Effector CD8-positive, alpha-beta T cell (primary cell): ENCODE measurements around the gene LHPP.

ENCODE experiments used
- DNase-seq: peaks from one replicate; lab custom pipeline; 2025; lab: John Stamatoyannopoulos, UW

Gene LHPP

GRCh38 chr10:124625831-124626238 lies 164.2 kb downstream of the LHPP start:
- DNase-seq: no peak

GRCh38 chr10:124626759-124627380 lies 165.2 kb downstream of the LHPP start:
- no peak for DNase-seq

- no peak for DNase-seq
These were observed 166.4 kb downstream of the LHPP start for GRCh38 chr10:124627866-124628675.

DNA sequence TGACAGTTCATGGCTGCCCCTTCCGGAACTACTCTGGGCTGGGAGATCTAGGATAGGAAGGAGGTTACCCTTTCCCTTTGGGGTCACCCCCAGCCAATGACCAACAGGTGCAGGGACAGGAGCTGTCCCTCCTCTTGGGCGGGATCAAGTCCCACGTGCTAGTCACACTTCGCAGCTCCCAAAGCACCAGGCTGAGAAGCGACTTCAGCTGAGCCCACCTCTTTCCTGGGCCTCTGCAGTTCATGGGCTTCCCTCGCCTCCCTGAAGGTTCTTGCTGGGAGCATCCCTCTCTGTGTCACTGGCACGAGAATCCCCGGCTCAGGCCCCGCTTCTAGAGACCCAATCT lies 167.0 kb downstream of the LHPP start:
- DNase-seq: no peak

GRCh38 chr10:124629415-124629814 lies 167.8 kb downstream of the LHPP start:
- no peak for DNase-seq

GRCh38 chr10:124629842-124630241 lies 168.2 kb downstream of the LHPP start:
- DNase-seq: no peak

DNA sequence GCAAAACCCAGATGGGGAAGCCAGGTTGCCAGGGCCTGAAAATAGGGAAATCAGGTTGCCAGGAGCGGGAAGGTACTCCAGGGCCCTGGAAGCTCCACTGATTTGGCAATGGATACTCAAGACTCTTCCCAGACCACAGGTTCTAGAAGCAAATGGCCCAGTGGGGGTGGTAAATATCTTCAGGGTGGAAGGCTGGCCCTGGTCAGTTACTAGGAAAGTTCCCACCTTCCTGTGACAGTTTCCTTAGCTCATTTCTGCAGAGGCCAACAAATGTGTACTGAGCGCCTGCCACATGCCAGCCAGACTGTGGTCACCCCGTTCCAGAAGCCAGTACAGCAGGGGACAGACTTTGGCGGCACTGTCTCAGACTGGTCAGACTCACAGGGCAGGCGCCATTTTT lies 168.9 kb downstream of the LHPP start:
- no peak for DNase-seq

DNA sequence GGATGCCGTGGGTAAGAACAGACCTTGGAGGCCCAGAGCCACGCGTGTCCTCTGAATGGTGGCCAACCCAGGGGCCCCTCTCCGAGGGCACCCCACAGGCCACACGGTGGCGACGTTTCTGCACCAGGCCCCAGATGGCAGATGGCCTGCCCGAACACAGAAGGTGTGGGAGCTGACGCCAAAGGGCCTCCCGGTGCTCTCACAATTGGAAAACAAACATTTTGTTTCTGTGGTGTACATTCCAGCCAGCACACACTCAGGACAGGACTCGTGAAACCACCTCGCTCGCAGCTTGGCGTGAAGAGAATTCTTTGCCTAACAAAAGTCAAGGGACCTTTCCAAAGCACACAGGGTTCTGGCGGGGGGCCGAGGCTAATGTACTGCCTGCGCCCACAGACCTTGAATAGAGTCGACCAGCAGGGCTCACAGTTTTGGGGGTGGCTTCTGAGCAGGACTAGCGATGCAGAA lies 170.5 kb downstream of the LHPP start:
- DNase-seq: peak; percentile 10

DNA sequence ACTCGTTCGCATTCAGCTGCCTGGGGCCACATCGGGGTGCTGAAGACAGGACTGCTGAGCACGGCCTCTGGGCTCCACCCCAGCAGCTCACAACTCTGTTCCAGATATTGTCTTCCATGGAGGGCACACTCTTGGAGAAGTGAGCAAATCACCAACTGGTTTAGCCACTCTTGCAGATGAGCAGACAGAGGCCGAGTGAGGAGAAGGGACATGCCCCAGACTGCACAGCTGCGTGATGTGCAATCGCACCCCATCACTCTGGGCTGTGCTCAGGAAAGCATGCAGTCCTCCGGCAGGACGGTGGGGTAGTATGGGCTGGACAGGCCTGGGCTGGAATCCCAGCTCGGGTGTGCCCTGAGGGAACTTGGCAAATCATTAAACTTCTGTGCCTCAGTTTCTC lies 170.9 kb downstream of the LHPP start:
- DNase-seq: no peak

GRCh38 chr10:124636271-124636995 lies 174.8 kb downstream of the LHPP start:
- DNase-seq: peak; percentile 14

- DNase-seq: no peak
These were observed 175.6 kb downstream of the LHPP start for GRCh38 chr10:124637091-124637700.

DNA sequence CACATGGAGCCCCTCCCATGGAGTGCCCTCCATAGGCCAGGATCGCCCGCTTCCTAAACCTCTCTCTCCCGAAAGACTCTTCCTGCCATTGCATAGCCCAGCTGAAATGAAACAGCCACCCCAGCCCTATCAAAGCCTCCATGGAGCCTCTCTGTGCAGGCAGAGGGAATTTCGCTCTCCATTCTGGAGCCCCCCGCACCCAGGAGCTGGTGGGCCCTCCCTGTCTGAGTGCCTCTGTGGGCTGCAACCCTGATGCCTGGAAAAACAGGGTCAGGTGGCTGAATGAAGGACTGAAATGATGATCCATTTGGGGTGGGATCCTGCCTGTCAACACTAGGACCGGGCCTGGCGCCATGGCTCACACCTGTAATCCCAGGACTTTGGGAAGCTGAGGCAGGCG lies 176.1 kb downstream of the LHPP start:
- DNase-seq: no peak

DNA sequence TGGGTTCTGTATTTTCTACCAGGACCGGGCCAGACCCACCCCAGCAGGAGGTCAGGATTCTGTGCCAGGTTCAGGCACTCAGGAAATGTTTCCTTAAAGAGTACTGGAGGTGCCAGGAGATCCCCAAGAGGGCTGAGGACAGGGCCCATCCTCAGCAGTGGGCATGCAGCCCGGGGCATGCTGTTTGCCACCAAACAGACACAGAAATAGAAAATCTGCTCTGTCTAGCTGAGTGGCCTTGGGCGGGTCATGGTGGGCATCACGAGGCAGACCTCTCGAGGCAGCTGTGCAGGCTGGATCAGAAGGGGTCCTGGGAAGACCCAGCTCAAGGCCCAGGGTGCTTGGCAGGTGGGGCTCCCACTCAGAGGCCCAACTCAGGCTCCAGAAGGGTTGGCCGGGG lies 177.6 kb downstream of the LHPP start:
- no peak for DNase-seq

DNA sequence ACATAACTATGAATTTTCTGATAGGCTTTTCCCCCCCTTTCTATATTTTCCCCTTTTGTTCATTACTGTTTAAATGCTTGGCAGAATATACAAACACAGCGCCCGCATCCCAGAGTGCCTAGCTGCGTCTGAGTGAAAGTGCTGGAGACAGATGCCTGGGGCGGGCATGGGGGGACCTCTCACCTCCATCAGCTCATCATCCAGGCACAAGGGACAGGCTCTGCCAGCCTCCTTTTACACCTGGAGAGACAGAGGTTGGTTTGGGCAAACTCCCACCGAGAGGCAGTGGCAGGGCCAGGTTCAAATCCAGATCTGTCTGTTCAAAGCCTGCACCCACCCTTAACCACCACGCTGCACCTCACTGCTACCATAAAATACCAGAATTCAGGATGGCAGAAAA lies 178.0 kb downstream of the LHPP start:
- DNase-seq: no peak

DNA sequence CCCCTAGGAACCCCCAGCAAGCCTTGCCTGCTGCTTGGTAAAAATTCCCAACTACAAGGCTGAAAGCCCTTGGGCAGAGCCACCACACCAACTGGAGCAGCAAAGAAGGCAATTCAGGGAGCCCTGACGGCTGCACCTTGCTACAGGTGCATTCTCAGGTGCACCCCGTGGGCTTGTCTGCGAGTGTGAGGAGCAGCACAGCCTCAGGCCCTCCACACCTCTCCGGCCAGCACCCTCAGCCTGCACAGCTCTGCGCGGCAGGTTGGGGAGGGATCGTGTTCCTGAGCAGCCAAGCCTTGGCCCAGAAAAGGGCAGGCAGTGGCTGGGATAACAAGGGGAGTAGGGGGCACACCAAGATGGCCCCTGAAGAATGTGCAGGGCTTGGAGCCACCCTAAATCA lies 178.4 kb downstream of the LHPP start:
- no peak for DNase-seq

- DNase-seq: no peak
These were observed 179.1 kb downstream of the LHPP start for GRCh38 chr10:124640538-124641231.

- DNase-seq: no peak
These were observed 179.9 kb downstream of the LHPP start for GRCh38 chr10:124641282-124642087.

GRCh38 chr10:124642088-124642710 lies 180.6 kb downstream of the LHPP start:
- no peak for DNase-seq

DNA sequence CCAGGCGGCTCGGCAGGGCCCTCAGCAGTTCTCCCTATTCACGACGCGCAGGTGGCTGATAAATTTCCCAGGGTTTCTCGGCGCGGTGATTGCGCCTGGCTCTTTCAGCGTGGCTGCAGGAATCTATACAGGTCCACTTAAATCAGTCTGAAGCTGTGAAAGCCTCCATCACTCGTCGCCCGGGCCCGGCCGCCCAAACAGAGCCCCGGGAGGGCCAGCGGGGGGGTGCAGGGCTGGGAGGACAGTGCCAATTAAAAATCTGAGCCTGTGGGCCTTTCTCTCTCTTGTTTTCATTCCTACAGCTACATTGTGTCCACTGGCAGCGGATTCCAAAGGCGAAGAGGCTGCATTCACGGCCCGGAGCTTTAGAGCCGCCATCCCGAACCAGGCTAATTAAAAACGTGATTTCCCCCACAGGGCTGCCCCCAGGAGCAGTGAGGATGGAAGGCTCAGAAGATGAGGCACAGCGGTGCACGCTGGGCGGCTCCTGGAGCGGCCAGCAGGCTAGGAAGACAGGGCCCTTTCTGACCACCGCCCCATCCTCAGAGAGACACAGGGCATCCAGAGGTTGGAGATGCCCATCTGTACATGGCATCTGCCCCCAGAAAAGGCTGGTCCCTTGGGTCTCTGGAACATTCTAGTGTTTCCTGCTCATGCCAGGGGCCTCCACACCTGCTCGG lies 181.8 kb downstream of the LHPP start:
- no peak for DNase-seq

GRCh38 chr10:124644236-124644635 lies 182.6 kb downstream of the LHPP start:
- DNase-seq: no peak
